Right kidney (tissue), 1 donor: ENCODE measurements around the gene ZNRF2.
"Not testable (repeated sequence)": the region's sequence is repeated elsewhere in the genome, so short reads cannot be mapped to it uniquely, and the experiment has no call there.

ENCODE experiments used
- DNase-seq: peaks from one replicate; pipeline ENCODE4 v3.0.0-alpha.2; 2016

Gene ZNRF2

GRCh38 chr7:30287625-30288024 is 3.2 kb downstream of the ZNRF2 start:
- not testable (repeated sequence) for DNase-seq

- not testable (repeated sequence) for DNase-seq
Measured at GRCh38 chr7:30289634-30290033, 5.2 kb downstream of the ZNRF2 start.

GRCh38 chr7:30290317-30290716 is 5.9 kb downstream of the ZNRF2 start:
- not testable (repeated sequence) for DNase-seq

GRCh38 chr7:30292416-30293038 is 8.1 kb downstream of the ZNRF2 start:
- DNase-seq = not testable (repeated sequence)

- not testable (repeated sequence) for DNase-seq
Measured at GRCh38 chr7:30296304-30296703, 11.9 kb downstream of the ZNRF2 start.

GRCh38 chr7:30297499-30297898 is 13.1 kb downstream of the ZNRF2 start:
- DNase-seq = not testable (repeated sequence)

- DNase-seq = not testable (repeated sequence)
Measured at GRCh38 chr7:30298409-30298808, 14.0 kb downstream of the ZNRF2 start.

GRCh38 chr7:30301751-30302150 is 17.4 kb downstream of the ZNRF2 start:
- DNase-seq = no peak

- no peak for DNase-seq
Measured at GRCh38 chr7:30302656-30303311, 18.4 kb downstream of the ZNRF2 start.

GRCh38 chr7:30303312-30304039 is 19.1 kb downstream of the ZNRF2 start:
- no peak for DNase-seq

- no peak for DNase-seq
Measured at GRCh38 chr7:30304177-30304884, 19.9 kb downstream of the ZNRF2 start.

GRCh38 chr7:30306976-30307375 is 22.6 kb downstream of the ZNRF2 start:
- DNase-seq = no peak

- DNase-seq = no peak
Measured at GRCh38 chr7:30308389-30308788, 24.0 kb downstream of the ZNRF2 start.

- DNase-seq = no peak
Measured at GRCh38 chr7:30309302-30309701, 24.9 kb downstream of the ZNRF2 start.

GRCh38 chr7:30309842-30310435 is 25.5 kb downstream of the ZNRF2 start:
- DNase-seq = no peak

GRCh38 chr7:30310674-30311362 is 26.4 kb downstream of the ZNRF2 start:
- no peak for DNase-seq

- no peak for DNase-seq
Measured at GRCh38 chr7:30312178-30312577, 27.8 kb downstream of the ZNRF2 start.

- DNase-seq = no peak
Measured at GRCh38 chr7:30313348-30313747, 29.0 kb downstream of the ZNRF2 start.

- DNase-seq = no peak
Measured at GRCh38 chr7:30313793-30314192, 29.4 kb downstream of the ZNRF2 start.

GRCh38 chr7:30315589-30315988 is 31.2 kb downstream of the ZNRF2 start:
- DNase-seq = no peak

GRCh38 chr7:30320392-30320791 is 36.0 kb downstream of the ZNRF2 start:
- DNase-seq = no peak
